ENCODE measurements around the gene SDK1.
"Not testable (repeated sequence)": the region's sequence is repeated elsewhere in the genome, so short reads cannot be mapped to it uniquely, and the experiment has no call there.

SDK1 gene

DNA sequence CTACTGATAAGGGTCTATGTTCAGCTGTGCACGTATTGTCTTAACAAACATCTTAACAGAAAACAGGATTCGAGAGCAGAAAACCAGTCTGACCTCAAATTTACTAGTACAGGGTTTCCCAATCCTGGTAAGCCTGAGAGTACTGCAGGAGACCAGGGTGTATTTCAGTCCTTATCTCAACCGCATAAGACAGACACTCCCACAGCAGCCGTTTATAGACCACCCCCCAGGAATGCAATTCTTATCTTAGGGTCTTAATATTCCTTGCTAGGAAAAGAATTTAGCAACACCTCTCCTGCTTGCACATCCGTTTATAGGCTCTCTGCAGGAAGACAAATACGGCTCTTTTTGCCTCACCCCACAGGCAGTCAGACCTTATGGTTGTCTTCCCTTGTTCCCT, 277.3 kb downstream of the SDK1 start:
- POLR2A ChIA-PET = no interaction called here

DNA sequence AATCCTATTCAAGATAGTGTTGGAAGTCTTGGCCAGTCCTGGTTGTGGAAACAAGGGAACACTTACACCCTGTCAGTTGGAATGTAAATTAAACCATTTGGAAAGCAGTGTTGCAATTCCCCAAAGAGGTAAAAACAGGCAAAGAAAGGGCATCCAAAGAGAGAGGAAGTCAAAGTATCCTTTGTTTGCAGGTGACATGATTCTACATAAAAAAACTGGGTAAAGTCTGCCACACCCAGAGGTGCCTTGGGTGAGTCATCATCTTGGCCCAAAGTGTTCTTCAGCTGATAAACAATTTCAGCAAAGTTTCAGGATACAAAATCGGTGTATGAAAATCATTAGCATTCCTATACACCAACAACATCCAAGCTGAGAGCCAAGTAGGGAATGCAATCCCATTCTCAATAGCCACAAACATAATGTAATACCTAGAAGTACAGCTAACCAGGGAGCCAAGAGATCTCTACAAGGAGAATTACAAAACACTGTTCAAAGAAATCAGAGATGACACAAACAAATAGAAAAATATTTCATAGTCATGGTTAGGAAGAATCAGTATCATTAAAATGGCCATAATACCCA, 278.7 kb downstream of the SDK1 start:
- no peaks in the 10 kb centered on the region for H3K36me3 ChIP-seq (ENCODE audit: control insufficient read depth in 2 of 2, insufficient read depth in 1 of 2, low read length in 2 of 2)
- CTCF ChIA-PET = no interaction called here
- no peak overlapping the region for H3K4me3 ChIP-seq (ENCODE audit: low read depth, low read length)
- no peak for TF ChIP-seq ZNF391 (tag by site-specific recombination; IDR thresholded peaks at IDR 0.05; ENCODE audit: borderline replicate concordance, low read depth)
- TF ChIP-seq ZNF324 (tag by site-specific recombination; IDR thresholded peaks at IDR 0.05) = no peak
- no peak for TF ChIP-seq ZNF777 (tag by site-specific recombination; IDR thresholded peaks at IDR 0.05; ENCODE audit: borderline replicate concordance)
- no peak for TF ChIP-seq ZNF585B (tag by site-specific recombination; IDR thresholded peaks at IDR 0.05)
- no peak for TF ChIP-seq ZNF10 (tag by site-specific recombination; IDR thresholded peaks at IDR 0.05)
- no peak for TF ChIP-seq ZNF341 (tag by site-specific recombination; IDR thresholded peaks at IDR 0.05; ENCODE audit: low read depth)
- TF ChIP-seq ZNF529 (tag by site-specific recombination; IDR thresholded peaks at IDR 0.05; ENCODE audit: insufficient replicate concordance) = no peak
- TF ChIP-seq, protein P1, sequence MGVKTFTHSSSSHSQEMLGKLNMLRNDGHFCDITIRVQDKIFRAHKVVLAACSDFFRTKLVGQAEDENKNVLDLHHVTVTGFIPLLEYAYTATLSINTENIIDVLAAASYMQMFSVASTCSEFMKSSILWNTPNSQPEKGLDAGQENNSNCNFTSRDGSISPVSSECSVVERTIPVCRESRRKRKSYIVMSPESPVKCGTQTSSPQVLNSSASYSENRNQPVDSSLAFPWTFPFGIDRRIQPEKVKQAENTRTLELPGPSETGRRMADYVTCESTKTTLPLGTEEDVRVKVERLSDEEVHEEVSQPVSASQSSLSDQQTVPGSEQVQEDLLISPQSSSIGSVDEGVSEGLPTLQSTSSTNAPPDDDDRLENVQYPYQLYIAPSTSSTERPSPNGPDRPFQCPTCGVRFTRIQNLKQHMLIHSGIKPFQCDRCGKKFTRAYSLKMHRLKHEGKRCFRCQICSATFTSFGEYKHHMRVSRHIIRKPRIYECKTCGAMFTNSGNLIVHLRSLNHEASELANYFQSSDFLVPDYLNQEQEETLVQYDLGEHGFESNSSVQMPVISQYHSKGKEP (tag by site-specific recombination; IDR thresholded peaks at IDR 0.05) = no peak
- POLR2A ChIA-PET = no interaction called here
- H3K27ac ChIP-seq (ENCODE audit: extremely low read depth, low read depth, low read length) = no peak overlapping the region
- H3K9me3 ChIP-seq (ENCODE audit: control insufficient read depth, insufficient read depth, low read depth, low read length) = no peaks in the 10 kb centered on the region
- no peaks in the 10 kb centered on the region for H3K4me1 ChIP-seq (ENCODE audit: control insufficient read depth, insufficient read depth, low read length)

More for the DNA sequence above, 277.3 kb downstream of the SDK1 start:
- TF ChIP-seq KLF9 (tag by site-specific recombination; IDR thresholded peaks at IDR 0.05; ENCODE audit: low read depth) (no peak), ZFP37 (tag by site-specific recombination; IDR thresholded peaks at IDR 0.05) (no peak), GFI1B (tag by site-specific recombination; IDR thresholded peaks at IDR 0.05) (no peak), ZIC2 (tag by site-specific recombination; IDR thresholded peaks at IDR 0.05) (no peak), ZNF830 (tag by site-specific recombination; IDR thresholded peaks at IDR 0.05; ENCODE audit: low read depth) (no peak)
- TF ChIP-seq, protein P2, sequence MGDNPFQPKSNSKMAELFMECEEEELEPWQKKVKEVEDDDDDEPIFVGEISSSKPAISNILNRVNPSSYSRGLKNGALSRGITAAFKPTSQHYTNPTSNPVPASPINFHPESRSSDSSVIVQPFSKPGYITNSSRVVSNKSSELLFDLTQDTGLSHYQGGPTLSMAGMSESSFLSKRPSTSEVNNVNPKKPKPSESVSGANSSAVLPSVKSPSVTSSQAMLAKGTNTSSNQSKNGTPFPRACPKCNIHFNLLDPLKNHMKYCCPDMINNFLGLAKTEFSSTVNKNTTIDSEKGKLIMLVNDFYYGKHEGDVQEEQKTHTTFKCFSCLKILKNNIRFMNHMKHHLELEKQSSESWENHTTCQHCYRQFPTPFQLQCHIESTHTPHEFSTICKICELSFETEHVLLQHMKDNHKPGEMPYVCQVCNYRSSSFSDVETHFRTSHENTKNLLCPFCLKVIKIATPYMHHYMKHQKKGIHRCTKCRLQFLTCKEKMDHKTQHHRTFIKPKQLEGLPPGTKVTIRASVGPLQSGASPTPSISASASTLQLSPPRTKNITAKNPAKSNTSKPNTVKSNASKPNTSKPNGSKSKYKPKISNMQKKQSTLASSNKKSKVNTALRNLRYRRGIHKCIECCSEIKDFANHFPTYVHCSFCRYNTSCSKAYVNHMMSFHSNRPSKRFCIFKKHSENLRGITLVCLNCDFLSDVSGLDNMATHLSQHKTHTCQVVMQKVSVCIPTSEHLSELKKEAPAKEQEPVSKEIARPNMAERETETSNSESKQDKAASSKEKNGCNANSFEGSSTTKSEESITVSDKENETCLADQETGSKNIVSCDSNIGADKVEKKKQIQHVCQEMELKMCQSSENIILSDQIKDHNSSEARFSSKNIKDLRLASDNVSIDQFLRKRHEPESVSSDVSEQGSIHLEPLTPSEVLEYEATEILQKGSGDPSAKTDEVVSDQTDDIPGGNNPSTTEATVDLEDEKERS (tag by site-specific recombination; IDR thresholded peaks at IDR 0.05) = no peak
- CTCF ChIA-PET = no interaction called here
- H3K4me3 ChIP-seq (ENCODE audit: low read depth, low read length) = no peak overlapping the region
- no peak overlapping the region for H3K27ac ChIP-seq (ENCODE audit: extremely low read depth, low read depth, low read length)
- H3K4me1 ChIP-seq (ENCODE audit: control insufficient read depth, insufficient read depth, low read length) = 0 out of 2 replicates have a peak, but pooled peaks cover 2% of the 10 kb centered on the region
- H3K9me3 ChIP-seq (ENCODE audit: control insufficient read depth, insufficient read depth, low read depth, low read length) = no peaks in the 10 kb centered on the region
- H3K36me3 ChIP-seq (ENCODE audit: control insufficient read depth in 2 of 2, insufficient read depth in 1 of 2, low read length in 2 of 2) = no peaks in the 10 kb centered on the region

DNA sequence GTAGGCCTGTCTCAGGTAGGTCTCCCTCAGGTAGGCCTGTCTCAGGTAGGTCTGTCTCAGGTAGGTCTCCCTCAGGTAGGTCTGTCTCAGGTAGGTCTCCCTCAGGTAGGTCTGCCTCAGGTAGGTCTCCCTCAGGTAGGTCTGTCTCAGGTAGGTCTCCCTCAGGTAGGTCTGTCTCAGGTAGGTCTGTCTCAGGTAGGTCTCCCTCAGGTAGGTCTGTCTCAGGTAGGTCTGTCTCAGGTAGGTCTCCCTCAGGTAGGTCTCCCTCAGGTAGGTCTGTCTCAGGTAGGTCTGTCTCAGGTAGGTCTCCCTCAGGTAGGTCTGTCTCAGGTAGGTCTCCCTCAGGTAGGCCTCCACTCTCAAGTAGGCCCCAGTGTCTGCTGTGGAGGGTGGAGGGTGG, 281.1 kb downstream of the SDK1 start:
- H3K36me3 ChIP-seq (ENCODE audit: control insufficient read depth in 2 of 2, insufficient read depth in 1 of 2, low read length in 2 of 2); H3K4me3 ChIP-seq (ENCODE audit: low read depth, low read length); H3K9me3 ChIP-seq (ENCODE audit: control insufficient read depth, insufficient read depth, low read depth, low read length); POLR2A ChIA-PET; H3K27ac ChIP-seq (ENCODE audit: extremely low read depth, low read depth, low read length); H3K4me1 ChIP-seq (ENCODE audit: control insufficient read depth, insufficient read depth, low read length); CTCF ChIA-PET: not testable (repeated sequence)
- peak; percentile 92 for TF ChIP-seq ZEB2 (tag by site-specific recombination; IDR thresholded peaks at IDR 0.05)

All from HEK293 (cell line).